Ishikawa (cell line): ENCODE data around the gene ARHGAP44.

ENCODE experiments used
- CEBPB ChIP-seq: IDR thresholded peaks from 2 replicates; pipeline ENCODE4 v1.6.1; 2012
- CREB1 ChIP-seq: IDR thresholded peaks from 2 replicates; pipeline ENCODE4 v1.6.1; 2012; ENCODE audit warnings: low read depth
- EGR1 ChIP-seq: IDR thresholded peaks from 2 replicates; pipeline ENCODE4 v1.6.1; 2012
- EP300 ChIP-seq: IDR thresholded peaks from 2 replicates; pipeline ENCODE4 v1.6.1; 2012; ENCODE audit warnings: borderline replicate concordance
- FOXM1 ChIP-seq: IDR thresholded peaks from 2 replicates; pipeline ENCODE4 v1.6.1; 2012; ENCODE audit warnings: low read depth, borderline replicate concordance
- RAD21 ChIP-seq: IDR thresholded peaks from 2 replicates; pipeline ENCODE4 v1.6.1; 2012; ENCODE audit warnings: low read depth
- TAF1 ChIP-seq: IDR thresholded peaks from 2 replicates; pipeline ENCODE4 v1.6.1; 2012; ENCODE audit warnings: low read depth, mild to moderate bottlenecking
- YY1 ChIP-seq: IDR thresholded peaks from 2 replicates; pipeline ENCODE4 v1.6.1; 2012; ENCODE audit warnings: low read depth
- TF ChIP-seq, protein P1 (sequence below): IDR thresholded peaks from 2 replicates; pipeline ENCODE4 v1.6.1; 2012
- TF ChIP-seq, protein P2 (sequence below): IDR thresholded peaks from 2 replicates; pipeline ENCODE4 v1.6.1; 2012

DNA sequence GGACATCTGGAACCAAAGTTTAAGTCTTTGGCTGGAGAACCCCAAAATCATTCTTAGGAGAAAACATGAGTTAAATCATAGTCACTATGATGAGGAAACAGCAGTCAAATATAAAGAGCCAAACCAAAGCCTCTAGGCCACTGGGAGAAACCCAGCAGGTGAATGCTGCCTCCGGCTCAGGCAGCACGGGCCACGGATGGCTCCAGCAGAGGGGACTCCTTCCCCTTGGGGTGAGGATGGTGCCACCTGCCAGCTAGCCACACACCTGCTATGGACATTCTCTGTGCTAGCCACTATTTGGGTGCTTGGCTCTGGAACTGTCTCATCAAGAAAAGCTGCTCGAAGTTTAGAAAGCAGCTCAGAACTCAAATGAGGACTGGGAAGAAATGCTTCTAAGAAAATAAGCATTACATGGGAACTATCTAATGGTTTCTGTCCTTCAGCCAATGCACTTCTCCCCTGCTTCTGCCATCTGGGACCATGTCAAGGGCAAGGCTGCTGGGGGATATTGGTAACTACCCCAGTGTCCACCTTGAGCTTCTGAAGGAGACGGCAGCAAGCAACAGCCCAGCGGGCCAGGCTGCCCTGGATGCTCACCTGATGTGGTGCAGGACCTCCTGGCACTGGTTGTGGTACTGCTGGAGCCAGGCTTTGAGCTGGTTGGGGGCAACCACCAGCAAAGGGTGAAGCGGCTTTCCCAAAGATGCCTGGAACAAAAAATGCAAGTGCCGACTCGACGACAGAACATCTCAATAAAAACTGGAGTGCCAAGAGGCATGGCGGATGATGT is 206.0 kb downstream of the ARHGAP44 start:
- no peak for TF ChIP-seq EGR1
- no peak for TF ChIP-seq CREB1
- TF ChIP-seq, protein P1, sequence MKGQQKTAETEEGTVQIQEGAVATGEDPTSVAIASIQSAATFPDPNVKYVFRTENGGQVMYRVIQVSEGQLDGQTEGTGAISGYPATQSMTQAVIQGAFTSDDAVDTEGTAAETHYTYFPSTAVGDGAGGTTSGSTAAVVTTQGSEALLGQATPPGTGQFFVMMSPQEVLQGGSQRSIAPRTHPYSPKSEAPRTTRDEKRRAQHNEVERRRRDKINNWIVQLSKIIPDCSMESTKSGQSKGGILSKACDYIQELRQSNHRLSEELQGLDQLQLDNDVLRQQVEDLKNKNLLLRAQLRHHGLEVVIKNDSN, result no peak
- TF ChIP-seq RAD21, result no peak
- TF ChIP-seq FOXM1, result no peak
- TF ChIP-seq EP300, result no peak
- TF ChIP-seq, protein P2, sequence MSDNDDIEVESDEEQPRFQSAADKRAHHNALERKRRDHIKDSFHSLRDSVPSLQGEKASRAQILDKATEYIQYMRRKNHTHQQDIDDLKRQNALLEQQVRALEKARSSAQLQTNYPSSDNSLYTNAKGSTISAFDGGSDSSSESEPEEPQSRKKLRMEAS, result no peak
- no peak for TF ChIP-seq YY1
- TF ChIP-seq TAF1, result no peak
- no peak for TF ChIP-seq CEBPB
